Activated T-helper 1 cell treated with Interleukin-2 at 50 U/mL for 16 hours (primary cell): ENCODE measurements around the gene SCAF4.
"Not testable (repeated sequence)": the region's sequence is repeated elsewhere in the genome, so short reads cannot be mapped to it uniquely, and the experiment has no call there.

Experiments used
- DNase-seq: peaks from one replicate; pipeline ENCODE4 v3.0.0-alpha.2; 2020; ENCODE audit warnings: low read depth

Gene SCAF4

DNA sequence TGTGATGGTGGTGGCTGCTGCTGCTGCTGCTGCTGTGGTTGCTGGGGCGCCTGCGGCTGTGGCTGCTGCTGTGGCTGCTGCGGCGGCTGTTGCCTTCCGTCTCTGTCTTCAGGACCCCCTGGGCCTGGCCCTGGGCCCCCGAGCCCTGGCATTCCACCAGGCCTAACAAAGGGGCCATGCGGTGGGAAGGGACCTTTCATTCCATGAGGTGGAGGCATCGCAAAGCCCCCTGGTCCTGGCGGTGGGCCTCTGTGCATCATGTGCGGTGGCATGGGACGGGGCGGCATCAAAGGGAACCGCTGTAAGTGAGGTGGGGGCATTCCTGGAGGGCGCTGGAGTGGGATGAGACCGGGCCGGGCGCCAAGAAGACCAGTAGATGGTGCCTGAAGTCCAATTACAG is 60.0 kb downstream of the SCAF4 start:
- DNase-seq: no peak

DNA sequence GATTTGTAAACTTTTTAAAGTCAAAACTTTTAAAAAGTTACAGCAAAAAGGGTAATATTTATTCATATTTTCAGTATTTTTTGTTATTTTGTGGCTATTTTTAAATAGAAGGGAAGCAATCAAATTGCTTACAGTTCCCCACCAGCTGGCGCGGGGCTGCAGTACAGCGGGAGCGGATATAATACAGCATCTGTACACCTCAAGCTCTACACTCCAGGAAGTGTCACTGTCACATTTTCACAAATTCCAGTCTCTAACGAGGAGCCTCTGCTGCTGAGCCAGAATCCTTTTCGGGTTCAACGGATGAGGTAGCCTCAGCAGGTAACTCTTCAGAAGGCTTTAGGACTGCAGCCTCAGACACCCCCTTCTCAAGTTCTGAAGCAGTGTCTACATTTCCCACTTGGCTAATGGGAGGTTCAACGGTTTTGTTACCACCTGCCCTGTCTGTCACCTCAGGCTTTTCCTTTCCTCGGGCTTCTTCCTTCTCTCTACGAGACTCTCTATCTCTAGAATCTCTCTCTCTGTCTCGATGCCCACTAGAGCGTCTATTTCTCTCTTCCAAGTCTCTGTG is 60.7 kb downstream of the SCAF4 start:
- no peak for DNase-seq

DNA sequence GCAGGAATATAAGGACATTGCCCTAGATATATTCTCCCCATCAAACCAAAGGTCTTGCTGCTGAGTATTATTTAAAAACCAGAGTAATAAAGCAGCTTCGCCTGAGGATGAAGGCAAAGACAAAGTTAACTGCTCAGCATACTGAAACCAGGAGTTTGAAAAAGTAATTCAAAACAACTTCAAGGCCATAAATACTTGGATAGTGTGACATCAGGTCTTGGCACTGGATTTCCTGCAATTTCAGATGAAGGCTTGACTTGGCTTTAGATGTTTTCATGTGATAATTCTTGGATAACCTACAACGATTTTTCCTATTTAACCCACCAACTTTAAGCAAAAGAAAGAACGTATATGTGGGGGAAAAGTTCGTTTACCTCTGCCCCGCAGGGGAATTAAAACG is 61.8 kb downstream of the SCAF4 start:
- no peak for DNase-seq

DNA sequence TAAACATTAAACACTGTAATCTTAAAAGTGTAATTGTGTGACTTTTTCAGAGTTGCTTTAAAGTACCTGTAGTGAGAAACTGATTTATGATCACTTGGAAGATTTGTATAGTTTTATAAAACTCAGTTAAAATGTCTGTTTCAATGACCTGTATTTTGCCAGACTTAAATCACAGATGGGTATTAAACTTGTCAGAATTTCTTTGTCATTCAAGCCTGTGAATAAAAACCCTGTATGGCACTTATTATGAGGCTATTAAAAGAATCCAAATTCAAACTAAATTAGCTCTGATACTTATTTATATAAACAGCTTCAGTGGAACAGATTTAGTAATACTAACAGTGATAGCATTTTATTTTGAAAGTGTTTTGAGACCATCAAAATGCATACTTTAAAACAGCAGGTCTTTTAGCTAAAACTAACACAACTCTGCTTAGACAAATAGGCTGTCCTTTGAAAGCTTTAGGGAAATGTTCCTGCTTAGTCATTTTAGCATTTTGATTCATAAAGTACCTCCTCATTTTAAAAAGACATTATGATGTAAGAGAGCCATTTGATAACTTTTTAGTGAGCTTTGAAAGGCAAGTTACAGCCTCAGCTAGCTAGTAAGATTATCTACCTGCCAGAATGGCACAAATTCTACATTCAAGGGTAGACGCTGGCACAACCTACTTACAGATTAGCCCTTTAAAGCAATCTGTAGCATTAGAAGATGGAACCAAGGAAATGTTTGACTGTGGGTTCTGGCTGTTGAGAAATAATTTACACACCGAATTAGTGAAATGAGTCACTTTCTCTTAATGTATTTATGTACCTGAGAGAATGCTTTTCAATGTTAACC is 63.0 kb downstream of the SCAF4 start:
- DNase-seq: no peak

DNA sequence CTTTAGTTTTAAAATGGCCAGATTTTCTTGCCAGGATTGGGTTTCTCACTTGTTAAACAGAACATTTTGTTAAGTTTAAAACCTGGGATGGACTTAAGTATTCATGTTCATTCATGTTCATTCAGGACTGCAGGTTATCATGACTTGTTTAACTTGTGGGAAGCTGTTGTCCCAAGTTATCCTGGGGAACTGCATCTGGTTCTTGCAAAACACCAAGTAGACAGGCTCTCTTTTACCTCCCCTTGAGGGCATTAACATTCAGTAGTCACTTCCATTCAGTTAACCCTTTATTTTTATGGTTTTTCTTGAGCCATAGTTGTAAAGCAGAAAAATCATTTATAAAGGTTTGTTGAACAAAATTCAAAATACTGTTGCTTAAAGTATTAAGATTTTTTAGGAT is 64.3 kb downstream of the SCAF4 start:
- DNase-seq: no peak

DNA sequence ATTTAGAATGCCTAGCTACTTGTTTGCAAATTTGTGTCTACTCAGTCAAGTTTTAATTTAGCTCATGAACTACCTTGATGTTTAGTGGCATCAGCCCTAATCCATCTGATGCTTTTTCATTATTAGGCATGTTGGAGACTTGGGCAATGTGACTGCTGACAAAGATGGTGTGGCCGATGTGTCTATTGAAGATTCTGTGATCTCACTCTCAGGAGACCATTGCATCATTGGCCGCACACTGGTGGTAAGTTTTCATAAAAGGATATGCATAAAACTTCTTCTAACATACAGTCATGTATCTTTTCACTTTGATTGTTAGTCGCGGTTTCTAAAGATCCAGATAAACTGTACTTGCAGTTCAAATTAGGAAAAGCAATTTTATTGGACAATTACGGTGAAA is 64.8 kb downstream of the SCAF4 start:
- no peak for DNase-seq

DNA sequence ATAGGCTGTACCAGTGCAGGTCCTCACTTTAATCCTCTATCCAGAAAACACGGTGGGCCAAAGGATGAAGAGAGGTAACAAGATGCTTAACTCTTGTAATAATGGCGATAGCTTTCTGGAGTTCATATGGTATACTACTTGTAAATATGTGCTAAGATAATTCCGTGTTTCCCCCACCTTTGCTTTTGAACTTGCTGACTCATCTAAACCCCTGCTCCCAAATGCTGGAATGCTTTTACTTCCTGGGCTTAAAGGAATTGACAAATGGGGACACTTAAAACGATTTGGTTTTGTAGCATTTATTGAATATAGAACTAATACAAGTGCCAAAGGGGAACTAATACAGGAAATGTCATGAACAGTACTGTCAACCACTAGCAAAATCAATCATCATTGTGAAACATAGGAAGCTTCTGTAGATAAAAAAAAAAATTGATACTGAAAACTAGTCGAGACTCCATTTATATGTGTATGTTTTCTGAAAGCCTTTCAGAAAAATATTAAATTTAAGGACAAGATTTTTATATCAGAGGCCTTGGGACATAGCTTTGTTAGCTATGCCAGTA is 65.4 kb downstream of the SCAF4 start:
- no peak for DNase-seq

DNA sequence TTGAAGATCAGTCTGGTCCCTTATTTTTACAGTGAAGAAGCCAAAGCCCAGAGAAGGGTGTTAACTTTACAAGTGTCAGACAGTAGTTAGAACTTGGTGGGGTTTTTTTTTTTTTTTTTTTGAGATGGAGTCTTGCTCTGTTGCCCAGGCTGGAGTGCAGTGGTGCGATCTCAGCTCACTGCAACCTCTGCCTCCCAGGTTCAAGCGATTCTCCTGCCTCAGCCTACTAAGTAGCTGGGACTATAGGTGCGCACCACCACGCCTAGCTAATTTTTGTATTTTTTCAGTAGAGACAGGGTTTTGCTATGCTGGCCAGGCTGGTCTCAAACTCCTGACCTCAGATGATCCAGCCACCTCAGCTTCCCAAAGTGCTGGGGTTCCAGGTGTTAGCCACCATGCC is 66.0 kb downstream of the SCAF4 start:
- DNase-seq: not testable (repeated sequence)

DNA sequence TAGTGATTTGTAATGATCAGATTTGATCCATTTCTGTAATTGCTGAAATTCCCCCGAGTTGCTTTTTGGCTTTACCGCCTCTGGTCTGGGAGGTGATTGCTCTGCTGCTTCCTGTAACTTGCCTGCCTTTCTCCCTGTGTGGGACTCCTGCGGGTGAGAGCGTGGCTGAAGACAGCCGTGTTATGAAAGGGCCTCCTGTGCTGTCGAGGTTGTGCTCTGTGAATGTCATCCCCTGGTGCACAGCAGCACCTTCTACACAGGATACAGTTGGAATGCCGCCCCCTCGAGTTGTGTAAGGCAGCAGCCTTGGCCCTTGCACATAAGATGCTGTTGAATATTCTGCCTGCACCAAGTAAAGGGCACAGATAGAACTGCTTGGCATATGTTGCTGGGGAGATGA is 66.5 kb downstream of the SCAF4 start:
- DNase-seq: no peak

DNA sequence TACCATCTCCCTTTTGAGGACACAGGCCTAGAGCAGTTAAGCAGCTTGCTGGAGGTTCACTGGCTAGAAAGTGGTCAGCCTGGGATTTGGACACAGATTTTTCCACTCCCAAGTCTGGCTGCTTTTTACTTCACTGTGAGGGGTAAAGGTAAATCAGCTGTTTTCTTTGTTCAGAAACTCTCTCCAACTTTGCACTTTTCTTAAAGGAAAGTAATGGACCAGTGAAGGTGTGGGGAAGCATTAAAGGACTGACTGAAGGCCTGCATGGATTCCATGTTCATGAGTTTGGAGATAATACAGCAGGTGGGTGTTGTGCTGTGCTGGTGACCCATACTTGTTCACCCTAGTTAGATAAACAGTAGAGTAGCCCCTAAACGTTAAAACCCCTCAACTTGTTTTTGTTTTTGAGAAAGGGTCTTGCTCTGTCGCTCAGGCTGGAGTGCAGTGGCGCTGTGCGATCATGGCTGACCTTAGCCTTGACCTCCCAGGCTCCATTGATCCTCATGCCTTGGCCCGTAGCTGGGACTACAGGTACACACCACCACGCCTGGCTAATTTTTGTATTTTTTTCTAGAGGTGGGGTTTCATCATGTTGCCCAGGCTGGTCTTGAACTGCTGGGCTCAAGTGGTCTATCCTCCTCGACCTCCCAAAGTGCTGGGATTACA is 68.2 kb downstream of the SCAF4 start:
- DNase-seq: no peak

DNA sequence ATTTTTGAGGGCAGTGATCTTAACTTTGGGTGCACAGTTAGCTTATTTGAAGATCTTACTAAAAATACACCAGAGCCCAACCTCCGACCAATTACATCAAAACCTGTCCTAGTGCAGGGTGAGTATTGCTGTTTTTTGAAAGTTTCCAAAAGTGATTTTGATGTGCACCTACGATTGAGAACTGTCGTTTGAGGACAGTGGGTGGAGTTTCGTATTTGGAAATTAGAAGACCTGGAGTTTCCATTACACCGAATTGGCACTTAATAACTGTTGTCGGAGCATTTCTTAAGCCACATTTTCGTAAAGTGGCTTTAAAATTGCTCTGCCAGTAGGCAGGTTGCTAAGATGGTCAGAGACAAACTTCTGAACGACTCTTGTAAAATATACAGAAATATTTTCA is 71.3 kb downstream of the SCAF4 start:
- DNase-seq: no peak

DNA sequence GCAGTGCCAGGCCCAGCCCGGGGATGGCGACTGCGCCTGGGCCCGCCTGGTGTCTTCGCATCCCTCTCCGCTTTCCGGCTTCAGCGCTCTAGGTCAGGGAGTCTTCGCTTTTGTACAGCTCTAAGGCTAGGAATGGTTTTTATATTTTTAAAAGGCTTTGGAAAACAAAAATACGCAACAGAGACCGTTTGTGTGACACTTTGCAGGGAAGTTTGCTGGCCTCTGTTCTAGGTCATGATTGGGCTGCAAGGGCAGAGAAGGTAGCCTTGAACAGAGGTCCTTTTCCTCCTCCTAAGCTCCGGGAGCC is 71.7 kb downstream of the SCAF4 start:
- DNase-seq: no peak

DNA sequence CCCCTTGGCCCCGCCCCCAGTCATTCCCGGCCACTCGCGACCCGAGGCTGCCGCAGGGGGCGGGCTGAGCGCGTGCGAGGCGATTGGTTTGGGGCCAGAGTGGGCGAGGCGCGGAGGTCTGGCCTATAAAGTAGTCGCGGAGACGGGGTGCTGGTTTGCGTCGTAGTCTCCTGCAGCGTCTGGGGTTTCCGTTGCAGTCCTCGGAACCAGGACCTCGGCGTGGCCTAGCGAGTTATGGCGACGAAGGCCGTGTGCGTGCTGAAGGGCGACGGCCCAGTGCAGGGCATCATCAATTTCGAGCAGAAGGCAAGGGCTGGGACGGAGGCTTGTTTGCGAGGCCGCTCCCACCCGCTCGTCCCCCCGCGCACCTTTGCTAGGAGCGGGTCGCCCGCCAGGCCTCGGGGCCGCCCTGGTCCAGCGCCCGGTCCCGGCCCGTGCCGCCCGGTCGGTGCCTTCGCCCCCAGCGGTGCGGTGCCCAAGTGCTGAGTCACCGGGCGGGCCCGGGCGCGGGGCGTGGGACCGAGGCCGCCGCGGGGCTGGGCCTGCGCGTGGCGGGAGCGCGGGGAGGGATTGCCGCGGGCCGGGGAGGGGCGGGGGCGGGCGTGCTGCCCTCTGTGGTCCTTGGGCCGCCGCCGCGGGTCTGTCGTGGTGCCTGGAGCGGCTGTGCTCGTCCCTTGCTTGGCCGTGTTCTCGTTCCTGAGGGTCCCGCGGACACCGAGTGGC is 72.2 kb downstream of the SCAF4 start, which contains the start of gene SOD1:
Gene SOD1, plus strand, starts transcription at position 158 of the 723 bp plus-strand sequence. Its CDS starts 77 bp downstream, at position 235.
- DNase-seq: peak; percentile 96

DNA sequence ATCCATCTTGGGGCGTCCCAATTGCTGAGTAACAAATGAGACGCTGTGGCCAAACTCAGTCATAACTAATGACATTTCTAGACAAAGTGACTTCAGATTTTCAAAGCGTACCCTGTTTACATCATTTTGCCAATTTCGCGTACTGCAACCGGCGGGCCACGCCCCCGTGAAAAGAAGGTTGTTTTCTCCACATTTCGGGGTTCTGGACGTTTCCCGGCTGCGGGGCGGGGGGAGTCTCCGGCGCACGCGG is 72.7 kb downstream of the SCAF4 start:
- DNase-seq: no peak

DNA sequence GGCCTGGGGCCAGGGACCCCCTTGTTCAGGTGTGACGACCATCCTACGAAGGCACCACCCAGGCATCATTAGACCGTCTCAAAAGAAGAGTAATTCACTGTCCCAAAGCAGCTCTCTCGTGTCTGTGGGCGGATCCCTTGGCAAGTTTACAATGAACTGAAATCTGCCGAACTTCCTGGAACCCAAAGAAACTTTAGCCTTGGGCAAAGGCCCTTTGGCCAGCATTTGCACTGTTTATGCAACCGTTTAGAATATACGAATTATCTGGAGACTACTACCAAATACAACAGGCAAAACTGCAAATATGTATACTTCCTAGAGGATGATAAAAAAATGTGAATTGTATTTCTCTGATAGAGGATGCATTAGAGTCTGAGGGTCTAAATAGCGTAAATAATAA is 73.9 kb downstream of the SCAF4 start:
- DNase-seq: no peak

DNA sequence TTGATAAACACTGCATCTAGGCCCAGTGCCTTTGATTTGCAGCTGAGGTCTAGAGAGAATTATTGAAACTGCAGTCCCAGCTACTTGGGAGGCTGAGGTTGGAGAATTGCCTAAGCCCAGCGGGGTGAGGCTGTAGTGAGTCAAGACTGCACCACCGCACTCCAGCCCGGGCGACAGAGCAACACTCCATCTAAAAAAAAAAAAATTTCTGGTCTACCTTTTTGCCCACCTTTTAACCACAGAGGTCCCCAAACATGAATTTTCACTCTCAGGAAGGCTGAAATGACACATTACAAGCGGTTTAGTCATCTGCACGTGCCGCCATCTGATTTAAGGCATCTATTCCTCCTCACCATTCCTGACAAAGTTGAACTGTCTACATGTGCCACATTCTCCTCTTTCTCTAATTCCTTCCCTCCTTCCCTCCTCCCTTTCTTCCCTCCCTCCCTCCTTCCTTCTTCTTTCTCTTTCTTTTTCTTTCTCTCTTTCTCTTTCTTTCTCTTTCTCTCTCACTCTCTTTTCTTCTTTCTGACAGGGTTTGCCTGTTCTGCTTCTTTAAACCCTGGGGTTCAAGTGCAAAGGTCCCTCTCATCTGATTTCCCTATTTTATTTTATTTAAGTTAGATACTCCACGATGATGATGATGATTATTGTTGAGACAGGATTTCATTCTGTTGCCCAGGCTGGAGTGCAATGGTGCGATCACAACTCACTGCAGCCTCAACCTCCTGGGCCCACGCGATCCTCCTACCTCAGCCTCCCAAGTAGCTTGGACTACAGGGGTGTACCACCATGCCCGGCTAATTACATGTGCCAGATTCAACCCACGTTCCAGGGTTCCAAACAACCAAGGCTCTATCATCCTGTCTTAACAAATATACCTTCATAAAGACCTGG is 75.5 kb downstream of the SCAF4 start:
- DNase-seq: no peak

DNA sequence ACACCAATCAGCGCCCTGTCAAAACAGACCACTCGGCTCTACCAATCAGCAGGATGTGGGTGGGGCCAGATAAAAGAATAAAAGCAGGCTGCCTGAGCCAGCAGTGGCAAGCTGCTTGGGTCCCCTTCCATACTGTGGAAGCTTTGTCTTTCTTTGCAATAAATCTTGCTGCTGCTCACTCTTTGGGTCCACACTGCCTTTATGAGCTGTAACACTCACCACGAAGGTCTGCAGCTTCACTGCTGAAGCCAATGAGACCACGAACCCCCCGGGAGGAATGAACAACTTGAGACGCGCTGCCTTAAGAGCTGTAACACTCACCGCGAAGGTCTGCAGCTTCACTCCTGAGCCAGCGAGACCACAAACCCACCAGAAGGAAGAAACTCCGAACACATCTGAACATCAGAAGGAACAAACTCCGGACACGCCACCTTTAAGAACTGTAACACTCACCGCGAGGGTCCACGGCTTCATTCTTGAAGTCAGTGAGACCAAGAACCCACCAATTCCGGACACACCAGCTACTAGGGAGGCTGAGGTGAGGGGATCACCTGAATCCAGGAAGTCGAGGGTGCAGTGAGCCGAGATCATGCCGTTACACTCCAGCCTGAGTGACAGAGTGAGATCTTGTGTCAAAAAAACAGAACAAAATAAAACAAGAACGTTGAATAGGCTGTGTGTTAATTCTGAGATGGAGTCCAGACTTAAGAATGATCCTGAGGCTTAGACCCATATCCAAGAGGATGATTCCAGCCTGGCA is 76.9 kb downstream of the SCAF4 start:
- not testable (repeated sequence) for DNase-seq

DNA sequence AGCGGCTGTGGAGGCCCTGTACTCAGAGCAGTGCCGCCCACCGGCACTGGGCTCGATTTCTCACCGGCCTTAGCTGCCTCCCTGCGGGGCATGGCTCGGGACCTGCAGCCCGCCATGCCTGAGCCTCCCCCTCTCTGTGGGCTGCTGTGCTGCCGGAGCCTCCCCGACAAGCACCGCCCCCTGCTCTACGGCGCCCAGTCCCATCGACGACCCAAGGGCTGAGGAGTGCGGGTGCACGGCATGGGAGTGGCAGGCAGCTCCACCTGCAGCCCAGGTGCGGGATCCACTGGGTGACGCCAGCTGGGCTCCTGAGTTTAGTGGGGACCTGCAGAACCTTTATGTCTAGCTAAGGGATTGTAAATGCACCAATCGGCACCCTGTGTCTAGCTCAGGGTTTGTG is 77.6 kb downstream of the SCAF4 start:
- DNase-seq: no peak

DNA sequence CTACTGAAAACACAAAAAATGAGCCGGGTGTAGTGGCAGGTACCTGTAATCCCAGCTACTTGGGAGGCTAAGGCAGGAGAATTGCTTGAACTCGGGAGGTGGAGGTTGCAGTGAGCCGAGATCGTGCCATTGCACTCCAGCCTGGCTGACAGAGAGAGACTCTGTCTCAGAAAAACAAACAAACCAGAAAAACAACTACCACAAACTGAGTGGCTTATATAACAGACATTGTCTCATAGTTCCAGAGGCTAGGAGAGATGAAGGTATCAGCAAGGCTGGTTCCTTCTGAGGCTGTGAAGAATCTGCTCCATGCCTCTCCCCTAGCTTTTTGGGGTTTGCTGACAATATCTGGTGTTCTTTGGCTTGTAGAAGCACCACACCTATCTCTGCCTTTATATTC is 80.4 kb downstream of the SCAF4 start:
- not testable (repeated sequence) for DNase-seq

DNA sequence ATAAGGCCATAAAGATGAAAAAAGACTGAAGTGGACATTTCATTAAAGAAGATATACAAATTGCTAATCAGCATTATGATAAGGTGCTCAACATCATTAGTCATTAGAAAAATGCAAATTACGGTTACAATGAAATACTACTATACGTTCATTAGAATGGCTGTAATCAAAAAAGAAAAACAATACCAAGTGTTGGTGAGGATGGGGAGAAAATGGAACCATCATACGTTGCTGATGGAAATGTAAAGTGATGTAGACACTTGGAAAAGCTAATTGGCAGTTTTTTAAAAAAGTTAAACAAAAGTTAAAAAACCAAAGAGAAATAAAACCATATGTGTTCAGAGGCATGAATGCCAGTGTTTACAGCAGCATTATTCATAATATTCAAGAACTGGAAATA is 81.0 kb downstream of the SCAF4 start:
- DNase-seq: no peak

DNA sequence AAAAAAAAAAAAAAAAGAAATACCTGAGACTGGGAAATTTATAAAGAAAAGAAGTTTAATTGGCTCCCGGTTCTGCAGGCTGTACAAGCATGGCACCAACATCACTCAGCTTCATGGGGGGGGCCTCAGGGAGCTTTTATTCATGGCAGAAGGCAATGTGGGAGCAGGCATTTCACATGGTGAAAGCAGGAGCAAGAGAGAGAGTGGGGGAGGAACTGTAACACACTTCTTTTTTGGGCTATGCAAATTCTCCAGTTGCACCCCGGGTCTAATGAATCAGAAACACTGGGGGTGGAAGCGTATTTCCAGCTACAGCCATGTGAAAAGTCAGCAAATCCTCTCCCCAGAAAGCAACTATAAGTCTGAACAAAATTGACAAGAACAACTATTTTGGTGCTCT is 84.3 kb downstream of the SCAF4 start:
- DNase-seq: no peak
